ENCODE measurements around the gene SMIM8.

DNA sequence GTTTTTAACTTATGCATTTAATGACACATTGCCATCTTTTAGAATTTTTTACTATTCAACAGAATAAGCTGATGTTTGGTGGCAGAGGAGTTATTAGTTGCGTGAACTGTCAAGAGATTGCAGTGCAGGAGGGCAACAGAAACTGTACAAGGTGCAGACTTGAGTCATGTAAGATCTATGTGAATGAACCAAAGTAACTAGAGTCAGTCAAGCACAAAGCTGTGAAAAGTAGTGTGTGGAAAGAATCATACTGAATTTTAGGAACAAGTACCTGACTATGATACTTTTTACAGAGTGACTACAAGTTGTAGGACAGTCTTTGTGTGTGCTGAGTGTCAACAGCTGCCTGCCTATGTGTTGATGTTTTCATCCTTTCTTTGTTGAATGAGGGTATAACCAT lies 19.5 kb downstream of the SMIM8 start:
- TF ChIP-seq, protein P1, sequence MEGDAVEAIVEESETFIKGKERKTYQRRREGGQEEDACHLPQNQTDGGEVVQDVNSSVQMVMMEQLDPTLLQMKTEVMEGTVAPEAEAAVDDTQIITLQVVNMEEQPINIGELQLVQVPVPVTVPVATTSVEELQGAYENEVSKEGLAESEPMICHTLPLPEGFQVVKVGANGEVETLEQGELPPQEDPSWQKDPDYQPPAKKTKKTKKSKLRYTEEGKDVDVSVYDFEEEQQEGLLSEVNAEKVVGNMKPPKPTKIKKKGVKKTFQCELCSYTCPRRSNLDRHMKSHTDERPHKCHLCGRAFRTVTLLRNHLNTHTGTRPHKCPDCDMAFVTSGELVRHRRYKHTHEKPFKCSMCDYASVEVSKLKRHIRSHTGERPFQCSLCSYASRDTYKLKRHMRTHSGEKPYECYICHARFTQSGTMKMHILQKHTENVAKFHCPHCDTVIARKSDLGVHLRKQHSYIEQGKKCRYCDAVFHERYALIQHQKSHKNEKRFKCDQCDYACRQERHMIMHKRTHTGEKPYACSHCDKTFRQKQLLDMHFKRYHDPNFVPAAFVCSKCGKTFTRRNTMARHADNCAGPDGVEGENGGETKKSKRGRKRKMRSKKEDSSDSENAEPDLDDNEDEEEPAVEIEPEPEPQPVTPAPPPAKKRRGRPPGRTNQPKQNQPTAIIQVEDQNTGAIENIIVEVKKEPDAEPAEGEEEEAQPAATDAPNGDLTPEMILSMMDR (conservative IDR thresholded peaks at IDR 0.05; ENCODE audit: low read depth, low read length), result no peak
- no peak for TF ChIP-seq RAD21 (IDR thresholded peaks at IDR 0.05; ENCODE audit: low read length)
- no peak for TF ChIP-seq CHD1 (IDR thresholded peaks at IDR 0.05; ENCODE audit: low read depth, low read length)
- TF ChIP-seq, protein P2, sequence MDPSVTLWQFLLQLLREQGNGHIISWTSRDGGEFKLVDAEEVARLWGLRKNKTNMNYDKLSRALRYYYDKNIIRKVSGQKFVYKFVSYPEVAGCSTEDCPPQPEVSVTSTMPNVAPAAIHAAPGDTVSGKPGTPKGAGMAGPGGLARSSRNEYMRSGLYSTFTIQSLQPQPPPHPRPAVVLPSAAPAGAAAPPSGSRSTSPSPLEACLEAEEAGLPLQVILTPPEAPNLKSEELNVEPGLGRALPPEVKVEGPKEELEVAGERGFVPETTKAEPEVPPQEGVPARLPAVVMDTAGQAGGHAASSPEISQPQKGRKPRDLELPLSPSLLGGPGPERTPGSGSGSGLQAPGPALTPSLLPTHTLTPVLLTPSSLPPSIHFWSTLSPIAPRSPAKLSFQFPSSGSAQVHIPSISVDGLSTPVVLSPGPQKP (IDR thresholded peaks at IDR 0.05; ENCODE audit: borderline replicate concordance, low read depth, low read length), result no peak
- no peak for TF ChIP-seq NFE2L2 (IDR thresholded peaks at IDR 0.05; ENCODE audit: low read depth, low read length)
- TF ChIP-seq POLR2A (IDR thresholded peaks at IDR 0.05; ENCODE audit: low read depth, low read length), result no peak
- no peak for TF ChIP-seq MAFK (IDR thresholded peaks at IDR 0.05; ENCODE audit: low read depth, low read length)
- TF ChIP-seq CEBPB (IDR thresholded peaks at IDR 0.05; ENCODE audit: low read depth, low read length), result no peak
- TF ChIP-seq, protein P3, sequence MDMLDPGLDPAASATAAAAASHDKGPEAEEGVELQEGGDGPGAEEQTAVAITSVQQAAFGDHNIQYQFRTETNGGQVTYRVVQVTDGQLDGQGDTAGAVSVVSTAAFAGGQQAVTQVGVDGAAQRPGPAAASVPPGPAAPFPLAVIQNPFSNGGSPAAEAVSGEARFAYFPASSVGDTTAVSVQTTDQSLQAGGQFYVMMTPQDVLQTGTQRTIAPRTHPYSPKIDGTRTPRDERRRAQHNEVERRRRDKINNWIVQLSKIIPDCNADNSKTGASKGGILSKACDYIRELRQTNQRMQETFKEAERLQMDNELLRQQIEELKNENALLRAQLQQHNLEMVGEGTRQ (IDR thresholded peaks at IDR 0.05; ENCODE audit: low read depth, low read length), result no peak
- no peak for TF ChIP-seq MXI1 (IDR thresholded peaks at IDR 0.05; ENCODE audit: borderline replicate concordance, low read depth, low read length)
- no peak for TF ChIP-seq RCOR1 (IDR thresholded peaks at IDR 0.05; ENCODE audit: insufficient replicate concordance, low read length)
- TF ChIP-seq MAZ (IDR thresholded peaks at IDR 0.05; ENCODE audit: borderline replicate concordance, low read depth, low read length), result no peak
- no peak for TF ChIP-seq RFX5 (IDR thresholded peaks at IDR 0.05; ENCODE audit: low read depth, low read length)

All from IMR-90 (cell line).